ENCODE measurements around the gene GORASP1. TPM values are rescaled to one million over a fixed set of nuclear protein-coding genes. Genes with fewer than 3 reads are reported as not detected.
"Not testable (repeated sequence)": the region's sequence is repeated elsewhere in the genome, so short reads cannot be mapped to it uniquely, and the experiment has no call there.

Gene GORASP1
- total RNA-seq, 6 experiments from 2014 or later: 27.8 to 35.5 (median 33.1) TPM

DNA sequence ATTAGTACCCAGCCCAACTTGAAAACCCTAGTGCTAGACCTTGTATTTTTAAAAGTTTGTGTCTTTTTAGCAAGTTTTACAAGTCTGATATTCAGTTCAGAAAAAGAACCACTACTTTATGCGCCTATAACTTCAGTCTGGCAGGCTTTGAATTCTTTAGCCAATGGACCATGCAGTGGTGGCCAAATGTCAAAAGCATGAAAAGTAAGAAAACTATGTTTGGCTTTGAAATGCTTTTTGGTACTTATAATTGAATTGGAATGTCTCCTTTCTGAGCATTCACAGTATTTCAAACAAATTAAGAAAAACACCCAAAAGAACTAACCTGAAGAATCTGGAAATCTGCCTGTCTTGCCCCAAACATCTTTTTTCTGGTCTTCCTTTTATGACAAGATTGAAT, 42.8 kb downstream of the GORASP1 start:
- Histone ChIP-seq H3K27ac (no peak overlapping the region), H3K27me3 (no peaks in the 10 kb centered on the region), H3K36me3 (peaks cover 0 to 16% (median 3%) of the 10 kb centered on the region in 4 donors), H3K4me3 (no peak overlapping the region), H3K4me1 (no peaks in the 10 kb centered on the region), H3K9me3 (no peaks in the 10 kb centered on the region)
- WGBS (ENCODE audit: insufficient coverage, low coverage, low lambda C conversion rate, missing lambda C conversion rate): 100% methylated on average over 1 of the region's 1 CpG
- TF ChIP-seq POLR2A (IDR thresholded peaks at IDR 0.05): no peak
- TF ChIP-seq, protein P1, sequence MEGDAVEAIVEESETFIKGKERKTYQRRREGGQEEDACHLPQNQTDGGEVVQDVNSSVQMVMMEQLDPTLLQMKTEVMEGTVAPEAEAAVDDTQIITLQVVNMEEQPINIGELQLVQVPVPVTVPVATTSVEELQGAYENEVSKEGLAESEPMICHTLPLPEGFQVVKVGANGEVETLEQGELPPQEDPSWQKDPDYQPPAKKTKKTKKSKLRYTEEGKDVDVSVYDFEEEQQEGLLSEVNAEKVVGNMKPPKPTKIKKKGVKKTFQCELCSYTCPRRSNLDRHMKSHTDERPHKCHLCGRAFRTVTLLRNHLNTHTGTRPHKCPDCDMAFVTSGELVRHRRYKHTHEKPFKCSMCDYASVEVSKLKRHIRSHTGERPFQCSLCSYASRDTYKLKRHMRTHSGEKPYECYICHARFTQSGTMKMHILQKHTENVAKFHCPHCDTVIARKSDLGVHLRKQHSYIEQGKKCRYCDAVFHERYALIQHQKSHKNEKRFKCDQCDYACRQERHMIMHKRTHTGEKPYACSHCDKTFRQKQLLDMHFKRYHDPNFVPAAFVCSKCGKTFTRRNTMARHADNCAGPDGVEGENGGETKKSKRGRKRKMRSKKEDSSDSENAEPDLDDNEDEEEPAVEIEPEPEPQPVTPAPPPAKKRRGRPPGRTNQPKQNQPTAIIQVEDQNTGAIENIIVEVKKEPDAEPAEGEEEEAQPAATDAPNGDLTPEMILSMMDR (IDR thresholded peaks at IDR 0.05): no peak
- DNase-seq (no peak), ATAC-seq (no peak)
- intact Hi-C loops (cut with DNase I): no loop called here

DNA sequence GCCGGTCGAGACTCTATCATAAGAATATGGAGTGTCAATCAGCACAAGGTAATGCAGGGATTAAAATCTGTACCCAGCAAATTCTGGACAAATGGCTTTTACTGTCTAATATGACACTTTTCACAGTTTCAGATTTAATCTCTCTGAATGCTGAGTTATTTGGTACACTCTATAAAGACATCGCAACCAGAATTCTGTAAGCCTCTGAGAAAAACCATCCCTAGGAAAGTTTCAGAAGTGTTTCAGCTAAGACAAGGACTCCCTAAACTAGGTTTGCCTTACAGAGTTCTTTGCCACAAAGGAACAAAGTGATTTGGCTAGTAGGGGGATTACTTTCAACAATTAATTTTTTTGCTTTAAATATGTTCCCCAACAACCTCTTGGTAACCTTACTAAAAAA, 44.3 kb downstream of the GORASP1 start:
- DNase-seq (no peak), ATAC-seq (no peak)
- no peak for TF ChIP-seq POLR2A (IDR thresholded peaks at IDR 0.05)
- TF ChIP-seq, protein P1 (IDR thresholded peaks at IDR 0.05): no peak
- H3K4me1 ChIP-seq: no peaks in the 10 kb centered on the region
- H3K4me3 ChIP-seq: no peak overlapping the region
- H3K27ac ChIP-seq: no peak overlapping the region
- peaks cover 0 to 5% (median 0%) of the 10 kb centered on the region in 4 donors for H3K36me3 ChIP-seq
- intact Hi-C loops (cut with DNase I): no loop called here
- no peaks in the 10 kb centered on the region for H3K9me3 ChIP-seq
- 89% methylated on average over 3 of the region's 3 CpGs for WGBS (ENCODE audit: insufficient coverage, low coverage, low lambda C conversion rate, missing lambda C conversion rate)
- no peaks in the 10 kb centered on the region for H3K27me3 ChIP-seq

DNA sequence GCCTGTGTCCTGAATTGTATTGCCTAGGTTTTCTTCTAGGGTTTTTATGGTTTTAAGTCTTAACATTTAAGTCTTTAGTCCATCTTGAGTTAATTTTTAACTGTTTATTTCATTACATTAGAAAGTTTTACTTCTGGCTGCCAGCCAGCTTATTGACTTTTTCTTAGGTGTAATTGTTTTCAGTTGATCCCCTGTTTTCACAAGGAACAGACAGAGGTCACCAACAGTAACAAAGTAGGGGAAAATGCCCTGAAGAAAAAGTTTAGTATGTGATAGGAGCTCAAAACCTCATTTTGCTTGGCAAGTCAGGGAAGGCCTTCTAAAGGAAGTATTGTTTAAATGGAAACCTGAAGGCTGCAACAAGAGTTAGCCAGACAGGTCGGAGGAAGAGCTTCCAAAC, 45.2 kb downstream of the GORASP1 start:
- 71% methylated on average over 1 of the region's 1 CpG for WGBS (ENCODE audit: insufficient coverage, low coverage, low lambda C conversion rate, missing lambda C conversion rate)
- Histone ChIP-seq H3K27me3 (no peaks in the 10 kb centered on the region), H3K36me3 (peaks cover 0 to 5% (median 0%) of the 10 kb centered on the region in 4 donors), H3K27ac (no peak overlapping the region), H3K4me3 (no peak overlapping the region), H3K9me3 (no peaks in the 10 kb centered on the region), H3K4me1 (no peaks in the 10 kb centered on the region)
- no peak for TF ChIP-seq POLR2A (IDR thresholded peaks at IDR 0.05)
- TF ChIP-seq, protein P1 (IDR thresholded peaks at IDR 0.05): no peak
- intact Hi-C loops (cut with DNase I): no loop called here
- DNase-seq (no peak), ATAC-seq (no peak)

DNA sequence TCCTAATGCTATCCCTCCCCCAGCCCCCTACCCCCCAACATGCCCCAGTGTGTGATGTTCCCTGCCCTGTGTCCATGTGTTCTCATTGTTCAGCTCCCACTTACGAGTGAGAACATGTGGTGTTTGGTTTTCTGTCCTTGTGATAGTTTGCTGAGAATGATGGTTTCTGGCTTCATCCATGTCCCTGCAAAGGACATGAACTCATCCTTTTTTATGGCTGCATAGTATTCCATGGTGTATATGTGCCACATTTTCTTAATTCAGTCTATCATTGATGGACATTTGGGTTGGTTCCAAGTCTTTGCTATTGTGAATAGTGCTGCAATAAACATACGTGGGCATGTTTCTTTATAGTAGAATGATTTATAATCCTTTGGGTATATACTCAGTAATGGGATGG, 46.2 kb downstream of the GORASP1 start:
- H3K27me3 ChIP-seq; ATAC-seq; H3K9me3 ChIP-seq; H3K4me1 ChIP-seq; H3K36me3 ChIP-seq; intact Hi-C loops (cut with DNase I); H3K27ac ChIP-seq; DNase-seq; H3K4me3 ChIP-seq: not testable (repeated sequence)
- 94% methylated on average over 2 of the region's 2 CpGs for WGBS (ENCODE audit: insufficient coverage, low coverage, low lambda C conversion rate, missing lambda C conversion rate)

DNA sequence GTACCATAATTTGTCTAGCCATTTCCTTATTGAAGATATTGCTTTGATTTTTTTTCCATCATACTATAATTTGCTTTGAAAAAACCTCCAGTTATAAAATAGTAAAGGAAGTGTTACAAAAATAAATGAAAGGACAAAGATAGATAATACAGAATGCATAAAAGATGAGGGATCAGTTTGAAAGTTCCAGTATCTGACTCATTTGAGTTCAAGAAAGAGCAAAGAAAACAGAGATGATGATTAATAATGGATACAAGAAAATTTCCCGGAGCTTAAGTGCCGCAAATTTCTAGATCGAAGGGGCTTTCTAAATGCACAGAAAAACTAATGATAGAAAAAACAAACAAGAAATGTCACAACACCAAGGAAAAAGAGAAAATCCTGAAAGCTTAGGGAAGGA, 51.3 kb downstream of the GORASP1 start:
- WGBS (ENCODE audit: insufficient coverage, low coverage, low lambda C conversion rate, missing lambda C conversion rate): 80% methylated on average over 3 of the region's 3 CpGs
- intact Hi-C loops (cut with DNase I): no loop called here
- H3K27ac ChIP-seq: no peak overlapping the region
- H3K4me1 ChIP-seq: peaks cover 0 to 15% (median 6%) of the 10 kb centered on the region in 4 donors
- ATAC-seq (no peak), DNase-seq (no peak)
- TF ChIP-seq, protein P1 (IDR thresholded peaks at IDR 0.05): no peak
- TF ChIP-seq POLR2A (IDR thresholded peaks at IDR 0.05): no peak
- no peaks in the 10 kb centered on the region for H3K36me3 ChIP-seq
- no peak overlapping the region for H3K4me3 ChIP-seq
- no peaks in the 10 kb centered on the region for H3K27me3 ChIP-seq
- H3K9me3 ChIP-seq: no peaks in the 10 kb centered on the region
